Uterus (tissue), 2 donors: ENCODE measurements around the gene HOXC6.

Source experiments
- POLR2A ChIP-seq, 2 donors: fragments of 450-650 bp; IDR thresholded peaks; one replicate each; pipeline ENCODE4 v1.6.1; 2016; ENCODE audit warnings: antibody characterized with exemption in 2 of 2, mild to moderate bottlenecking in 1 of 2, moderate library complexity in 1 of 2
- TF ChIP-seq, protein P1 (sequence below), 4 experiments: fragments of 200-600 bp in 2 of 4; fragments of 450-650 bp in 2 of 4; sonication (generic) in 2 of 4; IDR thresholded peaks; one replicate each; pipeline ENCODE4 v1.5.1; 2016 to 2019; ENCODE audit warnings: antibody characterized with exemption in 4 of 4, mild to moderate bottlenecking in 2 of 4, moderate library complexity in 1 of 4

DNA sequence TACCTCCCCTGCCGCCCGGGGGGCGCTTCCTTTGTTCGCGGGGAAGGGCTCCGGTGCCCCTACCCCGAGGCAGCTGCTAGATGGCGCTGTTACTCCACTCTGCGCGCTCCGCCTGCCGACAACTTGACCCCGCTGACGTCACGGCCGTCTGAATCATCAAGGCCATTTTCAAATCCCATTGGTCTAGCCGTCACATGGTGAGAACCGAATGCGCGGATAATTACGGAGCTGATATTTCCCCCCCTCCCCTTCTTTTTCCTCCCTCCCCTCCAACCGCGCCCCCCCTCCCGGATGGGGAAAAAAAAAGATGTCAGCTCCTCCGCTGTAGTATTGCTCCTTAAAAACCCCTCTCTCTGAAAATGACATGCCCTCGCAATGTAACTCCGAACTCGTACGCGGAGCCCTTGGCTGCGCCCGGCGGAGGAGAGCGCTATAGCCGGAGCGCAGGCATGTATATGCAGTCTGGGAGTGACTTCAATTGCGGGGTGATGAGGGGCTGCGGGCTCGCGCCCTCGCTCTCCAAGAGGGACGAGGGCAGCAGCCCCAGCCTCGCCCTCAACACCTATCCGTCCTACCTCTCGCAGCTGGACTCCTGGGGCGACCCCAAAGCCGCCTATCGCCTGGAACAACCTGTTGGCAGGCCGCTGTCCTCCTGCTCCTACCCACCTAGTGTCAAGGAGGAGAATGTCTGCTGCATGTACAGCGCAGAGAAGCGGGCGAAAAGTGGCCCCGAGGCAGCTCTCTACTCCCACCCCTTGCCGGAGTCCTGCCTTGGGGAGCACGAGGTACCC, 43.1 kb upstream of the HOXC6 start, which contains the start of gene HOXC10:
- TF ChIP-seq, protein P1, sequence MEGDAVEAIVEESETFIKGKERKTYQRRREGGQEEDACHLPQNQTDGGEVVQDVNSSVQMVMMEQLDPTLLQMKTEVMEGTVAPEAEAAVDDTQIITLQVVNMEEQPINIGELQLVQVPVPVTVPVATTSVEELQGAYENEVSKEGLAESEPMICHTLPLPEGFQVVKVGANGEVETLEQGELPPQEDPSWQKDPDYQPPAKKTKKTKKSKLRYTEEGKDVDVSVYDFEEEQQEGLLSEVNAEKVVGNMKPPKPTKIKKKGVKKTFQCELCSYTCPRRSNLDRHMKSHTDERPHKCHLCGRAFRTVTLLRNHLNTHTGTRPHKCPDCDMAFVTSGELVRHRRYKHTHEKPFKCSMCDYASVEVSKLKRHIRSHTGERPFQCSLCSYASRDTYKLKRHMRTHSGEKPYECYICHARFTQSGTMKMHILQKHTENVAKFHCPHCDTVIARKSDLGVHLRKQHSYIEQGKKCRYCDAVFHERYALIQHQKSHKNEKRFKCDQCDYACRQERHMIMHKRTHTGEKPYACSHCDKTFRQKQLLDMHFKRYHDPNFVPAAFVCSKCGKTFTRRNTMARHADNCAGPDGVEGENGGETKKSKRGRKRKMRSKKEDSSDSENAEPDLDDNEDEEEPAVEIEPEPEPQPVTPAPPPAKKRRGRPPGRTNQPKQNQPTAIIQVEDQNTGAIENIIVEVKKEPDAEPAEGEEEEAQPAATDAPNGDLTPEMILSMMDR (IDR thresholded peaks at IDR 0.05), result peak; percentile 39 to 90 (median 68)
- peak in 1 of 2 donors; percentile 22 for TF ChIP-seq POLR2A (IDR thresholded peaks at IDR 0.05)
